ENCODE measurements around the gene HMGCL.

Gene HMGCL

GRCh38 chr1:23774174-23774880 is 50.9 kb downstream of the HMGCL start:
- DNase-seq = no peak

DNA sequence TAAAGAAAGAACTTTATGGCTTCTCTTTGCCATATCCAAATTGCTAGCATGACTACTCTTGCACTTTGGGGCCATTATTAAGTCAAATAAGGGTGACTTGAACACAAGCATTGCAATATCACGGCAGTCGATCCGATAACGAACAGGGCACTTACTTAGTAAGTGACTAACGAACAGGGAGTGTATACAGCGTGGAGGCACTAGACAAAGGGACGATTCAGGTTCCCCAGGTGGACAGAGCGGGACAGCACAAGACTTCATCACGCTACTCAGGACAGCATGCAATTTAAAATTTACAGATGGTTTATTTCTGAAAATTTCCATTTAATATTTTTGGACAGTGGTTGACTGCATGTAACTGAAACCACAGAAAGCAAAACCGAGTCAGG is 52.4 kb downstream of the HMGCL start:
- DNase-seq = no peak

- peak in 12 of 14 donors; percentile 29 to 80 (median 50) for DNase-seq
Measured at GRCh38 chr1:23772049-23772853, 53.0 kb downstream of the HMGCL start.

DNA sequence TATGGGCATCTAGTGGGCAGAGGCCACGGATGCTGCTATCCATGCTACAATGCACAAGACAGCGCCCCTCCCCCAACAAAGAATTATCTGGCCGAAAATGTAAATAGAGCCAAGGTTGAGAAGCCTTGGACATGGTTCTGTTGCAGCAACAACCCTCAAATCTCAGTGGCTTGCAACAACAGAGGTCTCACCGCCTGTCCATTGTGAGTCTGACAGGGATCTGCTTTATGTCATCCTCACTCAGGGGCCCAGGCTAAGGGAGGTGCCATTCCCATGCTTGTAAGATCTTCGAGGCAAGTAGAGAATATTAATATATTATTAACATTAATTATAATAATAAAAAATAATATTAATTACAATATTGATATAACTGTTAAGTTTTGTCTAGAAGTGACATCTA is 56.5 kb downstream of the HMGCL start:
- DNase-seq = no peak

DNA sequence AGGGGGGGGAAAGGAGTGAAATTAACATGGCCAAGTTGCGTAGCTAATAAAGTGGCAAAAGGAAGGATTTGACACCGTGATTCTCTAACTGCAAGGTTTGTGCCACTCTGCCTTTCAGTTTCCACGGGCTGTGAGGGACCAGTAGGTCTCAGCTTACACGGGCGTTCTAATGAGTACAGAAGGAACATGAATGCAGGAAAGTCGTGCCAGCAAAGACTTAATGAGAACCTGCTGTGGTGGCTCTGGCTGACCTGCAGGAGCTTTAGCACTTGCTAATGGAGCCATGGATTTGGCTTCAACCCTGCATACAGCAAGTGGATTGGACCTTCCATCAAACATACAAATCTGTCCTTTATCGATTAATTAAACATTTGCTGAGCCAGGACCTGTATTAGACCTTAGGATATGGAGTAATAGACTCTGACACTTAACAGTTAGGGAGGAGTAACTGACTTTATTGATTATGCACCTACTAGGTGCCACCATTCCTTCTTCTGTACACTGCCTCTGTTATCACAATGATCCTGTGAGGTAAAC is 62.1 kb downstream of the HMGCL start:
- DNase-seq = no peak

DNA sequence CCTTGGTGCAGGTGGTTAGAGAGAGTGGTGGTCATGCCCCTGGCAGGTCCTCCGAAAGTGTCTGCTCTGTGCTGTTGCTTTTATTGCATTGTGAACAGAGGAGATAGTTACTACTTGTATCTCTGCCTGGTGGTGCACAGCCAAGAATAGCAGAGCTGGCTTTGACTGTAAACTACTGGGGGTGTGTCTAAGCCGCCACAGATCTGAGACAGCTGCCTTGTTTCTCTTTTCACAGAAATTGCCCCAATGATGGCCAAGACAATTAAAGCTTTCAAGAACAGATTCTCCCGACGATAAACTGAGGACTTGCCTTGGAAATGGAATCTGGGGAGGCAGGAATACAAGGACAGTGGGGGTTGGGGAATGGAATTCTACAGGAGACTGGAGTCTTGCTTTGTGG is 66.0 kb downstream of the HMGCL start:
- DNase-seq = peak in 10 of 14 donors; percentile 14 to 49 (median 28)

- no peak for DNase-seq
Measured at GRCh38 chr1:23757812-23758211, 67.4 kb downstream of the HMGCL start.

DNA sequence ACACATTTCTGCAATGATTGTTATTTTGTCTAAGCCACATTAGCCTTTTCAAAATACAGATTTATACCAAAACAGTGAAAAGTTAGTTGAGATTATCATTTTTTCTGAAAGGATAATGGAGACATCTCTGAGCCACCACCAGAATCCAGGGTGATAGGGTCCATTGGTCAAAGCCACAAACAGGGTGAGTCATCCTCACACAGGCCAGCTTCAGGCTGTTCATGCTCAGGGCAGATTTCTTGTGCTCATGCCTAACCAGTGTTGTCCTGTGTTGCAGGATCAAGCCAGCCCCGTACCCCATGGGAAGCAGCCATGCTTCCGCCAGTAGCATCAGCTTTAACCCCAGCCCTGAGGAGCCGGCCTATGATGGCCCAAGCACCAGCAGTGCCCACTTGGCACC is 68.6 kb downstream of the HMGCL start:
- DNase-seq = peak in 1 of 14 donors; percentile 21

- no peak for DNase-seq
Measured at GRCh38 chr1:23752909-23753308, 72.3 kb downstream of the HMGCL start.
